ENCODE data around the gene ZNF598. TPM values are rescaled to one million over a fixed set of nuclear protein-coding genes. Genes with fewer than 3 reads are reported as not detected.

Gene ZNF598
- total RNA-seq, 1 experiment from 2014 or later, result 70.9 TPM

DNA sequence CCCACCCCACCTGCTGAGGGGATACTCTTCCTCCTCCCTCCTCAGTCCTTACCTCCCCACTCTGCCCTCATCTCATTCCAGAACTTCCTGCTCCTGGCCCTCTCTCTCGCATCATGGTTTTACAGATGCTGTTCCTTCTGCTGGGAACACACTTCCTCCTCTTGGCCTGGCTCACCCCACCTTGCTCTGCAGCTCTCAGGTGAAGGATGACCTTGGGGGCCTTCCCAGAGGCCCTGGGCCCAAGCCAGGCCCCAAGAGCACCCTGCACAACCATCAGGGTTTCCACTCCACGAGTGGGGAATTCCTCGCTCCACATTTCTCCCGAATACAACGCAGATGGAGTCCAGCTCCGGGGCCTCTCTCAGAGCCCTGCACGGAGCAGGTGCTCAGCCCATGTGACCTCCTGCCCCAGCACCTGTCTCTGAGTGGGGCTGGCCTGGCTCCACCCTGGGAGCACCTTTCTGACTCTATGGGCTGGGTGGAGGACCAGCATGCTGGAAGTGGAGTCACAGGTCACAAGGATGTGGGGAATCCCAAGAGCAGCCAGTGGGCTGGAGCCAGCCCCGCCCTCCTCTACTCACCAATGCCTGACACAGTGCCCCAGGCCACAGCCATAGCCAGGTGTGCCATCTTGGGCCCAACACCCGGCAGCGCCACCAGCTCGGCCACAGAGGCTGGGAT is 33.5 kb upstream of the ZNF598 start:
- no peaks in the 10 kb centered on the region for H3K27me3 Mint-ChIP-seq (ENCODE audit: low read depth)
- H3K27ac Mint-ChIP-seq, result no peak overlapping the region; a peak in 1 of 7 replicates
- Histone ChIP-seq H3K18ac (ENCODE audit: insufficient read length, low read depth, low read length) (no peak overlapping the region), H3K9me3 (ENCODE audit: control insufficient read depth, low read depth, low read length) (no peaks in the 10 kb centered on the region), H3K79me2 (ENCODE audit: insufficient read depth, low read length) (no peaks in the 10 kb centered on the region), H3K23ac (ENCODE audit: insufficient read length, low read depth, low read length) (no peak overlapping the region), H4K5ac (ENCODE audit: insufficient read length, low read depth, low read length) (no peak overlapping the region), H2BK12ac (ENCODE audit: insufficient read length, low read depth, low read length) (no peak overlapping the region), H3K79me1 (ENCODE audit: insufficient read depth, low read depth, low read length, poor library complexity, severe bottlenecking) (no peaks in the 10 kb centered on the region), H3K4me2 (ENCODE audit: insufficient read depth, insufficient read length, low read length) (no peak overlapping the region), H3K4ac (ENCODE audit: low read depth, low read length) (no peak overlapping the region), H3K27me3 (ENCODE audit: insufficient read depth, low read length) (no peaks in the 10 kb centered on the region), H3K56ac (ENCODE audit: insufficient read length, low read depth, low read length) (no peak overlapping the region), H2AK5ac (ENCODE audit: insufficient read length, low read length) (no peak overlapping the region), H2AFZ (ENCODE audit: low read length) (no peak overlapping the region), H3K23me2 (ENCODE audit: insufficient read length, low read depth, low read length, poor library complexity, severe bottlenecking) (peaks cover 6% of the 10 kb centered on the region), H3K27ac (ENCODE audit: insufficient read length, low read depth, low read length) (no peak overlapping the region), H2BK5ac (ENCODE audit: insufficient read length, low read length) (no peak overlapping the region), H2BK20ac (ENCODE audit: low read depth, low read length, poor library complexity, severe bottlenecking) (no peak overlapping the region), H2BK120ac (ENCODE audit: low read depth, low read length, poor library complexity, severe bottlenecking) (no peak overlapping the region), H2BK15ac (ENCODE audit: low read depth, low read length) (no peak overlapping the region), H3K9ac (ENCODE audit: extremely low read depth, insufficient read length, low read length) (no peak overlapping the region), H3K4me1 (ENCODE audit: insufficient read depth, low read length) (no peaks in the 10 kb centered on the region), H3T11ph (ENCODE audit: low read length) (no peak overlapping the region), H4K20me1 (ENCODE audit: control insufficient read depth, insufficient read depth, insufficient read length) (no peaks in the 10 kb centered on the region), H3K14ac (ENCODE audit: insufficient read depth, low read length) (no peak overlapping the region), H4K91ac (ENCODE audit: insufficient read length, low read depth, low read length) (no peak overlapping the region), H4K8ac (replicated peaks; ENCODE audit: insufficient read length, low read depth, low read length) (no peak overlapping the region)
- H3K9me3 Mint-ChIP-seq, result no peaks in the 10 kb centered on the region
- peaks cover 2 to 5% (median 4%) of the 10 kb centered on the region in 3 experiments; a peak in 5 of 7 replicates for H3K36me3 Mint-ChIP-seq (ENCODE audit: insufficient read depth in 1 of 3, low read depth in 3 of 3)
- WGBS (ENCODE audit: extremely low coverage, insufficient read length, low lambda C conversion rate), result no CpG with 5 or more reads among the region's 11 CpGs
- TF ChIP-seq, protein P1, sequence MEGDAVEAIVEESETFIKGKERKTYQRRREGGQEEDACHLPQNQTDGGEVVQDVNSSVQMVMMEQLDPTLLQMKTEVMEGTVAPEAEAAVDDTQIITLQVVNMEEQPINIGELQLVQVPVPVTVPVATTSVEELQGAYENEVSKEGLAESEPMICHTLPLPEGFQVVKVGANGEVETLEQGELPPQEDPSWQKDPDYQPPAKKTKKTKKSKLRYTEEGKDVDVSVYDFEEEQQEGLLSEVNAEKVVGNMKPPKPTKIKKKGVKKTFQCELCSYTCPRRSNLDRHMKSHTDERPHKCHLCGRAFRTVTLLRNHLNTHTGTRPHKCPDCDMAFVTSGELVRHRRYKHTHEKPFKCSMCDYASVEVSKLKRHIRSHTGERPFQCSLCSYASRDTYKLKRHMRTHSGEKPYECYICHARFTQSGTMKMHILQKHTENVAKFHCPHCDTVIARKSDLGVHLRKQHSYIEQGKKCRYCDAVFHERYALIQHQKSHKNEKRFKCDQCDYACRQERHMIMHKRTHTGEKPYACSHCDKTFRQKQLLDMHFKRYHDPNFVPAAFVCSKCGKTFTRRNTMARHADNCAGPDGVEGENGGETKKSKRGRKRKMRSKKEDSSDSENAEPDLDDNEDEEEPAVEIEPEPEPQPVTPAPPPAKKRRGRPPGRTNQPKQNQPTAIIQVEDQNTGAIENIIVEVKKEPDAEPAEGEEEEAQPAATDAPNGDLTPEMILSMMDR (conservative IDR thresholded peaks at IDR 0.05), result no peak
- no peak for DNase-seq
- H3K4me3 Mint-ChIP-seq, result no peak overlapping the region
- H3K4me1 Mint-ChIP-seq, result peaks cover 8 to 19% of the 10 kb centered on the region in 2 experiments
